GM19193 (cell line): ENCODE data around the gene NLGN1.

ENCODE experiments used
- POLR2A ChIP-seq: IDR thresholded peaks from 4 replicates; pipeline ENCODE4 v1.6.1; 2011; ENCODE audit not compliant: insufficient read depth, insufficient read length; ENCODE audit errors: extremely low read depth

Gene NLGN1

GRCh38 chr3:173397161-173398110 lies at the start of gene NLGN1:
NLGN1 (plus strand) TSS chr3:173397744.
- no peak for TF ChIP-seq POLR2A

GRCh38 chr3:173351886-173352285 lies 45.7 kb upstream of the NLGN1 start:
- no peak for TF ChIP-seq POLR2A

- no peak for TF ChIP-seq POLR2A
These were observed 43.4 kb upstream of the NLGN1 start for GRCh38 chr3:173354124-173354523.

- TF ChIP-seq POLR2A = no peak
These were observed 25.6 kb upstream of the NLGN1 start for GRCh38 chr3:173371848-173372487.

- no peak for TF ChIP-seq POLR2A
These were observed 16.9 kb upstream of the NLGN1 start for GRCh38 chr3:173380681-173381080.

- no peak for TF ChIP-seq POLR2A
These were observed 2.5 kb upstream of the NLGN1 start for GRCh38 chr3:173395073-173395411.

GRCh38 chr3:173395412-173396181 lies 1.9 kb upstream of the NLGN1 start:
- TF ChIP-seq POLR2A = no peak

GRCh38 chr3:173396191-173397041 lies 1.1 kb upstream of the NLGN1 start:
- TF ChIP-seq POLR2A = no peak

- TF ChIP-seq POLR2A = no peak
These were observed 551 bp downstream of the NLGN1 start for GRCh38 chr3:173398111-173398479.

GRCh38 chr3:173399044-173399443 lies 1.5 kb downstream of the NLGN1 start:
- TF ChIP-seq POLR2A = no peak

- TF ChIP-seq POLR2A = no peak
These were observed 3.8 kb downstream of the NLGN1 start for GRCh38 chr3:173401369-173401768.

GRCh38 chr3:173402656-173403055 lies 5.1 kb downstream of the NLGN1 start:
- TF ChIP-seq POLR2A = no peak

- no peak for TF ChIP-seq POLR2A
These were observed 5.8 kb downstream of the NLGN1 start for GRCh38 chr3:173403376-173403775.

GRCh38 chr3:173404156-173404555 lies 6.6 kb downstream of the NLGN1 start:
- TF ChIP-seq POLR2A = no peak
